SK-N-SH (cell line): ENCODE data around the gene N4BP2L2.
A peak's percentile ranks its signal among the peaks of the same experiment; 100 is the strongest.

Experiments
- CTCF ChIP-seq: fragments of 200-600 bp; sonication (generic); IDR thresholded peaks from 2 replicates; pipeline ENCODE4 v1.6.1; 2017; ENCODE audit warnings: antibody characterized with exemption, mild to moderate bottlenecking, moderate library complexity
- ELF1 ChIP-seq: IDR thresholded peaks from 2 replicates; pipeline ENCODE4 v1.4.0; 2012
- GATA2 ChIP-seq: sonication (generic); formaldehyde crosslinking; IDR thresholded peaks from 2 replicates; pipeline ENCODE4 v1.5.0; 2020; ENCODE audit warnings: mild to moderate bottlenecking, missing genetic modification reagents
- JUND ChIP-seq: IDR thresholded peaks from 2 replicates; pipeline ENCODE4 v1.4.0; 2012
- NFIC ChIP-seq: IDR thresholded peaks from 2 replicates; pipeline ENCODE4 v1.4.0; 2012; ENCODE audit warnings: borderline replicate concordance
- POLR2AphosphoS5 ChIP-seq: IDR thresholded peaks from 2 replicates; pipeline ENCODE4 v1.6.1; 2012; ENCODE audit warnings: low read depth, low read length
- RCOR1 ChIP-seq: fragments of 150-350 bp; IDR thresholded peaks from 2 replicates; pipeline ENCODE4 v1.6.1; 2017; ENCODE audit warnings: antibody characterized with exemption, low read length
- RFX5 ChIP-seq: IDR thresholded peaks from 2 replicates; pipeline ENCODE4 v1.6.1; 2012; ENCODE audit warnings: mild to moderate bottlenecking, improper control_type of control experiment, low read length
- RXRA ChIP-seq: IDR thresholded peaks from 2 replicates; pipeline ENCODE4 v1.4.0; 2012; ENCODE audit warnings: low read depth, mild to moderate bottlenecking, borderline replicate concordance
- SMC3 ChIP-seq: IDR thresholded peaks from 2 replicates; pipeline ENCODE4 v1.6.1; 2012; ENCODE audit warnings: low read depth, low read length, improper control_type of control experiment
- TAF1 ChIP-seq: IDR thresholded peaks from 2 replicates; pipeline ENCODE4 v1.6.1; 2012; ENCODE audit warnings: low read depth, mild to moderate bottlenecking, low read length, moderate library complexity, borderline replicate concordance
- USF2 ChIP-seq: fragments of 150-350 bp; IDR thresholded peaks from 2 replicates; pipeline ENCODE4 v1.6.1; 2017; ENCODE audit warnings: antibody characterized with exemption, low read length, low read depth, borderline replicate concordance
- YY1 ChIP-seq: IDR thresholded peaks from 2 replicates; pipeline ENCODE4 v1.4.0; 2012; ENCODE audit warnings: low read depth, mild to moderate bottlenecking

- TF ChIP-seq JUND = no peak
- no peak for TF ChIP-seq TAF1
- no peak for TF ChIP-seq RCOR1
- TF ChIP-seq CTCF = peak; percentile 43
- TF ChIP-seq YY1 = no peak
- peak; percentile 30; the same call in 1 of the 2 replicates for TF ChIP-seq SMC3
- TF ChIP-seq NFIC = no peak
- TF ChIP-seq RXRA = no peak
- TF ChIP-seq RFX5 = no peak
- TF ChIP-seq USF2 = no peak
- no peak for TF ChIP-seq GATA2 (CRISPR knock-in tag)
- TF ChIP-seq ELF1 = no peak
- no peak for TF ChIP-seq POLR2AphosphoS5
Observed at GRCh38 chr13:32443111-32443510, 95.5 kb downstream of the N4BP2L2 start.
